Measurements from ENCODE around the gene PRSS53.
A peak's percentile ranks its signal among the peaks of the same experiment; 100 is the strongest.
"Not testable (repeated sequence)": the region's sequence is repeated elsewhere in the genome, so short reads cannot be mapped to it uniquely, and the experiment has no call there.

The PRSS53 gene

DNA sequence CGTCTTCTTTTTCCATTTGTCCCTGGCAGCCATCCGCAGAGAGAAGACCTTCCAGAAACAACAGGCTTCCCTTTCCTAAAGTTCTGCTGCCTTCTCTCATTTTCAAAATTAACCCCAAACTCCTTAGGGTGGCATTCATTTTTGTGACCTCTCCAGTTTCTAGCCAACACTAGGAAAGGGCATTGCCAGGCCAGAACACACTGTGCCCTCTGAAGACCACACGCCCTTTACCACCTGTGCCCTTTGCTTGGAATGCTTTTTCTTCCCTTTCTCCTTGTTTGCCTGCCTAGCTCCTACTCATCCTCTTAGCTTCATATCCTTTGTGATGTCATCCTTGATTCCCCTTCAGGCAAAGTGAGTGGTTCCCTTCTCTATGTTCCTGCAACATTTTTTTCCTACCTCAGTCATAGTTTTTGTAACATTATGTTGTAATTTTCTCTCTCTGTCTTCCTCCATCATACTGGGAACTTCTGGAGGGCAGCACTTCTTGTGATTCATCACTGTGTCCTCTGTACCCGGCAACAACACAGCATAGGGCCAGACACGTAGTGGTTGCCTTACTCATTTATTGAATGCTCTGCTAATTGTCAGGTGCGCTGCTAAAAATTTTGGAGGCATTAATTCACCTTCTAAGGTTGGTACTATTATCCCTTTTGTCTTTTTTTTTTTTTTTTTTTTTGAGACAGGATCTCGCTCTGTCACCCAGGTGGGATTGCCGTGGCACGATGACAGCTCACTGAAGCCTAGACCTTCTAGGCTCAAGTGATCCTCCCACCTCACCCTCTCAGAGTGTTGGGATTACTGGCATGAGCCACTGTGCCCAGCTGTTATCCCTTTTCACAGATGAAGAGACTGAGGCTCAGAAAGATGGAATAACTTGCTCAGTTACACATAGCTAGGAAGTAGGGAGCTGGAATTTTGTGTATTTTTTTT lies 29.7 kb upstream of the PRSS53 start:
- no peak for DNase-seq (ENCODE audit: low spot score)

DNA sequence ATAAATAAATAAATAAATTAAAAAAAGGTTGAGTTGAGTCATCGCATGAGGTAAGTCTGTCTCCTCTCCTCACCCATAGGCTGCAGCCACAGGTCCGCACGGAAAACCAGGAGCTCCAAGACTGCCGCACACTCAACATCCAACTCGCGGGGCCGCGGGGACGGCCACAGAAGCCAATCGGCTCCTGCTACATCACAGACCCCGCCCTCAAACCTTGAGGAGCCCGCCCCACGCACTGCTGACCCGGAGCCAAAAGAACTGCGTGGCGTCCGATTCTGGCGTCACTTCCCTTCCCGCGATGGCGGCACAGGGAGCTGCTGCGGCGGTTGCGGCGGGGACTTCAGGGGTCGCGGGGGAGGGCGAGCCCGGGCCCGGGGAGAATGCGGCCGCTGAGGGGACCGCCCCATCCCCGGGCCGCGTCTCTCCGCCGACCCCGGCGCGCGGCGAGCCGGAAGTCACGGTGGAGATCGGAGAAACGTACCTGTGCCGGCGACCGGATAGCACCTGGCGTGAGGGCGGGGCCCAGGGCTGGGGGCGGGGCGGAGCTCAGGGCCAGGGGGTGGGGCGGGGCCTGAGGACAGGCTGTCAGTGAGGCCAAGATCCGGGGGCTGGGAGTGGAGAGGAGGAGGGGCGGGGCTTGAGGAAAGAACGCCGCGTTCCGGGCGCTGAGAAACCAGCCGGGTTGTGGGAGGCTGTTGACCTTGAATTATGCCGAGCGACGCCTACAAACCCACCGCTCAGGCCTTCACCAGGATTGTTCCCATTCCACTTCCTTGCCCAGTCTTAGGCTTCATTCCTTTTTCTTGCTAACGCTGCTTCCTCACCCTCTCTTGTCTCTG lies 28.9 kb upstream of the PRSS53 start, which contains the start of gene KAT8:
TSS of gene KAT8 (plus strand) at position 281 of the 839 bp plus-strand sequence. CDS start at position 299, 18 bp downstream.
- peak; percentile 97 for DNase-seq (ENCODE audit: low spot score)

DNA sequence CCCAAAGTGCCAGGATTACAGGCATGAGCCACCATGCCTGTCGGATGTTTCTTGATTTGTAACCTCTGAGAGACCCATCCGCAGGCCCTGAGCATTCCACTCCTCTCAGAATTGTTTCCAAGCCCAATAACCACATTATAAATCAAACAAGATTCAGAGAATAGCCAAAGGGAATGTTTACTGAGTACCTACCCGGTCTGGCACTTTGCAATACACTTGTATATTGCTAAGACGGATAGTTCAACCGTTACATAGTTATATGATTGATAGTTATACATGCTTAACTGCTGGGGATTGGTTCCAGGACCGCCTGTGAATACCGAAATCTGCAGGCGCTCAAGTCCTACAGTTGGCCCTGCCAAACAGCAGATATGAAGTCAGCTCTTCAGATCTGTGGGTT lies 25.7 kb upstream of the PRSS53 start:
- no peak for DNase-seq (ENCODE audit: low spot score)

DNA sequence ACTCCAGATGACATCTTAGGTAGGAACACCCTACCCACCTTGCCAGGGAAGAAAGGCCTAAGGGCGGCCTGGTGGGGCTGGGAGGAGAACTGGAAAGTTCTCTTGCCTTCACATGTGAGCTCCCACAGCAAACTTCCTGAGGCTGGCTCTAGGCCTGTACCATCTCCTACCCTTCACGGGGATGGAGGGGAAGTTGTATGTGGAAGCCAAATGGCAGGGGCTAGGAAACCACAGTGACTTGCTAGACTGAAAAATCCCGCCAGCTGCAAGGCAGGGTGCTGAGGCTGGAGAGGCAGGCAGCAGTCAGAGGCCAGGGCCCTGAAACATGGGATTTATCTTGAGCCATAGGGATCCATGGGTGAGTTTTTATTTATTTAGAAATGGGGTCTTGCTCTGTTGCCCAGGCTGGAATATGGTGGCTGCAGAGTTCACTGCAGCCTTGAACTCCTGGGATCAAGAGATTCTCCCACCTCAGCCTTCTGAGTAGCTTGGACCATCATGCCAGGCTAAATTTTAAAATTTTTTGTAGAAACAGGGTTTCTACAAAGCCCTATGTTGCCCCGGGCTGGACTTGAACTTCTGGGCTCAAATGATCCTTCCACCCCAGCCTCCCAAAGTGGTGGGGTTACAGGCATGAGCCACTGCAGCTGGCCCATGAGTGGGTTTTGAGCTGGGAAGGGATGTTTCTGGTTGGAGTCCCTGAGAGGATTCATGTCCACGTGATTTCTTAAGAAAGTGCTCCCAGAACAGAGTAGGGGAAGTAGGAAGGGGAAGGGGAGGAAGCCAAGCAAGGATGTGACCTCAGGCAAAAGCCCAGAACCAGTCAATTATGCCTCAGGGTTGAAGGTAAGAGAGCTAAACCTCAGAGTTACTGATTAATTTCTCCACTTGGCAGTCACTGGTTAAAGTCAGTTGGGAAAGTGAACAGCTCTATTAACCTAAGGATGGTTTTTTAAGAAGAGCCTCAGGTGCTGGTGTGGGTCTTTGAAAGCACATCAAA lies 24.7 kb upstream of the PRSS53 start:
- no peak for DNase-seq (ENCODE audit: low spot score)

DNA sequence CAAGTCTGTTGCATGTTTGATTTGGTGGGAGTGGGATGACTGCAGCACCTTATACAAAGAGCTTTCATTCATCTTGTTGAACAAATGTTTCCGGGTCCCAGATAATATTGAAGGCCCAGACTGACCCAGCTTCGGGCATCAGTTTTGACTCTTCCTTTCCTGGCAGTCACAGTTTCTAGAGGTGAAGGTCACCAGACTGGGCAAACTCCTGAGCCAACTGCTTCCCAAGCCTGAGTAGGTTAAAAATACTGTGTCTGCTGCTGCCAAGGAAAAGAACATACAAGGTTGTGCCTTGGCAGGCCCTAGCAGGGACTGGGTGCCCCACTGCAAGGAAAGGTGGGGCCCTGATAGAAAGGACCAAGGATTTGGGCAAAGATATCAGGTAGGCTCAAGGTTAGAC lies 24.0 kb upstream of the PRSS53 start:
- DNase-seq (ENCODE audit: low spot score), result no peak

DNA sequence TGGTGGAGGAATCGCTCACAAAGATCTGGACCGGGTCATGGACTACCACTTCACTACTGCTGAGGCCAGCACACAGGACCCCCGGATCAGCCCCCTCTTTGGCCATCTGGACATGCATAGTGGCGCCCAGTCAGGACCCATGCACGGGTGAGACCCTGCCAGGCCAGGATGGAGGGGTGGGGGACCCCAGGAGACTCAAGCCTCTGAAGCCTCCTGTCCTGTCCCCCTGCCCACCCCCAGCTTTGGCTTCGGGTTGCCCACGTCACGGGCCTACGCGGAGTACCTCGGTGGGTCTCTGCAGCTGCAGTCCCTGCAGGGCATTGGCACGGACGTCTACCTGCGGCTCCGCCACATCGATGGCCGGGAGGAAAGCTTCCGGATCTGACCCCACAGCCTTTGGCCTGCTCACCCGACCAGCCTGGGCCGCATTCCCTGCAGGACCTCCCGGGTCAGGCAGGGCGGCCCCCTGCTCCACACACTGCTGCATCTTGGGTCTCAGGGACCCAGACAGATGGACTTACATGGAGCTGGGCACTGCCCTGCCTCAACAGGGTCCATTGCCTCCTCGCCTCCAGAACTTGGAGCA lies 23.2 kb upstream of the PRSS53 start:
- no peak for DNase-seq (ENCODE audit: low spot score)

GRCh38 chr16:31110106-31111034 lies 21.6 kb upstream of the PRSS53 start:
- no peak for DNase-seq (ENCODE audit: low spot score)

GRCh38 chr16:31109622-31110021 lies 20.9 kb upstream of the PRSS53 start:
- DNase-seq (ENCODE audit: low spot score), result no peak

DNA sequence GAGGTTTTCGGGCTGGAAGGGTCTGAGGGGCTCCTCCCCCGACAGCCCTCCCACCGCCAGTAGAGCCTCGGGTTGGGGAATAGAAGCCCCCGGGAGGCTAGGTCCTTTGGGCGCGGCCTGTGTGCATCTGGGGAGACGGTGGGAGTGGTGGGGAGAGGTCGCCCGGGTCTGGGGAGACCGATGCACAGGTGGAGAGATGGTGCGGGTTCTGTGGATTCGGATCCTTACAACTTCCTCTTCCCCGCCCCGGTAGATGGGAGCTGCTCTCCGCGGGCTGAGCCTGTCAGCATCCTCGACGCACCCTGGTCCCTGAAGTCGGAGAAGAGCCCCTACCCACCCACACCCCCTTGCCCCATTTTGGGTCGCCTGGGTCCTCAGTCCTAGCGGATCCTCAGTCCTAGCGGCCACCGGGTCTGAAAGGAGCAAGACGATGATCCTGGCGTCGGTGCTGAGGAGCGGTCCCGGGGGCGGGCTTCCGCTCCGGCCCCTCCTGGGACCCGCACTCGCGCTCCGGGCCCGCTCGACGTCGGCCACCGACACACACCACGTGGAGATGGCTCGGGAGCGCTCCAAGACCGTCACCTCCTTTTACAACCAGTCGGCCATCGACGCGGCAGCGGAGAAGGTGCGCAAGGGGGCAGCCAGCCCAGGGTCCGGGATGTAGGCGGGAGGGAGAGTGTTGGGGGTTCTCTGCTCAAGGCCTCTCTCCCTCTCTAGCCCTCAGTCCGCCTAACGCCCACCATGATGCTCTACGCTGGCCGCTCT lies 20.2 kb upstream of the PRSS53 start:
- DNase-seq (ENCODE audit: low spot score), result no peak

GRCh38 chr16:31108035-31108793 lies 19.5 kb upstream of the PRSS53 start, which contains the start of gene BCKDK:
TSS of gene BCKDK (plus strand) at chr16:31108386. CDS start at chr16:31109224, 838 bp downstream.
- peak; percentile 70 for DNase-seq (ENCODE audit: low spot score)

DNA sequence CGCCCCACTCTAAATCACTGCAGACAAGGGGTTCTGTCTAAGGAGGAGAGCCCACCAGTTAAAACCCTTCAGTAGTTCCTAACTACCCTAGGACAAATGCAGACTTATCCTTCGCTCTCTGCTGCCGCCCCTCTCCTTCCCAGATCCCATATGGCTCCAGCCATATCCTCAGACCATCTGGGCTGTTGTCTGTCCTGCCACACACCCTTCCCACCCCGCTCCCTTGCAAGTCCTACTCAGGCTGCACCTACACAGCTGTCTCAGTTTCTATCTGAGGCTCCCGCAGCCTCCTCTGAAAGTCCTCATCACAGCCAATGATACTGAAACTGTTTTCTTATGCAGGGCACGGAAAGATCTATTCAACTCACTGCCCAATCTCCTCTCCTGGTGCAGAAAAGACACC lies 18.7 kb upstream of the PRSS53 start:
- DNase-seq (ENCODE audit: low spot score), result no peak

DNA sequence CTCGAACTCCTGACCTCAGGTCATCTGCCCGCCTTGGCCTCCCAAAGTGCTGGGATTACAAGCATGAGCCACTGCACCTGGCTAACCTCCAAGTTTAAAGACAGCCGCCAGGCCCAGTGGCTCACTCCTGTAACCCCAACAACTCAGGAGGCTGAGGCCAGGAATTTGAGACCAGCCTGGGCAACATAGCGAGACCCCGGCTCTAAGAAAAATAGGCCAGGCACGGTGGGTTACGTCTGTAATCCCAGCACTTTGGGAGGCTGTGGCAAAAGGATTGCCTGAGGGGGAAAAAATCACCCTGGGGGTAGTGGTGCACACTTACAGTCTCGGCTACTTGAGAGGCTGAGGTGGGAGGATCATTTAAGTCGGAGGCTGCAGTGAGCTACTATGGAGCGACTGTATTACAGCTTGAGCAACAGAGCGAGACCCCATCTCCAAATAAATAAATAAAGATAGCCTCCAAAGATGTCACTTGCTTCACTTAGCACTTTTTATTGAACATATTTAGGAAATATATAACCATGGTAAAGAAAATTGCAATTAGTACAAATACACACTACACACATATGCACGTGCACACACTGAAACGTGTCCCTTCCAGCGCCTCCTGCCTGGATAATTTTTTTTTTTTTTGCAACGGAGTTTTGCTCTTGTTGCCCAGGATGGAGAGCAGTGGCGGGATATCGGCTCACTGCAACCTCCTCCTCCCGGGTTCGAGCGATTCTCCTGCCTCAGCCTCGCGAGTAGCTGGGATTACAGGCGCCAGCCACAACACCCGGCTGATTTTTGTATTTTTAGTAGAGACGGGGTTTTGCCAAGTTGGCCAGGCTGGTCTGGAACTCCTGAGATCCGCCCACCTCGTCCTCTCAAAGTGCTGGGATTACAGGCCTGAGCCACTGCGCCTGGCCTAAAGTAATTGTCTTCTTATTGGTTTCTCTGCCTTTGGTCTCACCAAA lies 18.0 kb upstream of the PRSS53 start:
- DNase-seq (ENCODE audit: low spot score), result no peak

DNA sequence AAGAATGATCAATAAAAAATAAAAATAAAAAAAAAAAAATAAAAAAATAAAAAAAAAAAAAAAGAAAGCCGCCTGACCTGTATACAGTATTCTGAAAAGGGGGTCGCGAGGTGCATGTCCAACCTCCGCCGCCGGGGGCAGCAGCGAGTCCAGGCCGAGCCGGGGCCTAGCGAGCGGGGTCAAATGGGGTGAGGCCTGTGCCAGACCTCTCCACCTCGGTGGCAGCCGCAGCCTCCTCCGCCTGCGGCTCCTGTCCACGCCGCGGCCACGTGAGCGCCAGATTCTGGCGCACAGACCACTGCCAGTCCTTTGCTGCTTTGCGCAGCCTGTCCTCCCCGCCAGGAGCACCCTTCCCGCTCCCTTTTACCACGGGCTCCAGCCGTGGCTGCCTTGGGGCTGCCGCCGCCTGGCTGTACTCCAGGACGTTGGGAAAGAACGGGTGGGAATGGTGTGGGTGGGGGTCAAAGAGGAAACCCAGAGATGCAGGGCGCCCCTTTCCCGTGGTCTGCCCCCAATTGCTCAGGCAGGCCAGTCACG lies 17.0 kb upstream of the PRSS53 start:
- peak; percentile 74 for DNase-seq (ENCODE audit: low spot score)

DNA sequence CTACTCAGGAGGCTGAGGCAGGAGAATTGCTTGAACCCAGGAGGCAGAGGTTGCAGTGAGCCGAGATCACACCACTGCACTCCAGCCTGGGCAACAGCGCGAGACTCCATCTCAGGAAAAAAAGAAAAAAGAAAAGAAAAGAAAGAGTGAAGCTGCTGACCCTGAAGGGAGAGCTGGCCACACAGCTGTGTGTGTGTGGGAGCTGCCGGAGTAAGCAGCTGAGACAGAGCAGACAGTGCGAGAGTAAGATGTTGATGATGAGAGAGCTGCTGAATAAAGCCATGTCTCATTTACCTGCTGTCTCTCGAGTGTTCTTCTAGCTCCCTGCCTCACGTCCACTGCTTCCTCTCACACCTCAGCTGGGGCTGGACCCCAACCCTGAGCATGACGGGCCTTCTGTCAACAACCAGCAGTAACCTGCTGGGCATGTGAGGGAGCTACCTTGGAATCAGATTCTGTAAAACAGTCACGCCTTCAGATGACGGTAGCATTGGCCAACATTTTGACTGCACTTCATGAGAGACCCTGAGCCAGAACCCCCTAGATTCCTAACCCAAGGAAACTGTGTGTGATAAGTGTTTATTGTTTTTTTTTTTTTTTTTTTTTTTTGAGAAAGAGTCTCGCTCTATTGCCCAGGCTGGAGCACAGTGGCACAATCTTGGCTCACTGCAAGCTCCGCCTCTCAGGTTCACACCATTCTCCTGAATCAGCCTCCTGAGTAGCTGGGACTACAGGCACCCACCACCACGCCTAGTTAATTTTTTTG lies 12.3 kb upstream of the PRSS53 start:
- not testable (repeated sequence) for DNase-seq (ENCODE audit: low spot score)

DNA sequence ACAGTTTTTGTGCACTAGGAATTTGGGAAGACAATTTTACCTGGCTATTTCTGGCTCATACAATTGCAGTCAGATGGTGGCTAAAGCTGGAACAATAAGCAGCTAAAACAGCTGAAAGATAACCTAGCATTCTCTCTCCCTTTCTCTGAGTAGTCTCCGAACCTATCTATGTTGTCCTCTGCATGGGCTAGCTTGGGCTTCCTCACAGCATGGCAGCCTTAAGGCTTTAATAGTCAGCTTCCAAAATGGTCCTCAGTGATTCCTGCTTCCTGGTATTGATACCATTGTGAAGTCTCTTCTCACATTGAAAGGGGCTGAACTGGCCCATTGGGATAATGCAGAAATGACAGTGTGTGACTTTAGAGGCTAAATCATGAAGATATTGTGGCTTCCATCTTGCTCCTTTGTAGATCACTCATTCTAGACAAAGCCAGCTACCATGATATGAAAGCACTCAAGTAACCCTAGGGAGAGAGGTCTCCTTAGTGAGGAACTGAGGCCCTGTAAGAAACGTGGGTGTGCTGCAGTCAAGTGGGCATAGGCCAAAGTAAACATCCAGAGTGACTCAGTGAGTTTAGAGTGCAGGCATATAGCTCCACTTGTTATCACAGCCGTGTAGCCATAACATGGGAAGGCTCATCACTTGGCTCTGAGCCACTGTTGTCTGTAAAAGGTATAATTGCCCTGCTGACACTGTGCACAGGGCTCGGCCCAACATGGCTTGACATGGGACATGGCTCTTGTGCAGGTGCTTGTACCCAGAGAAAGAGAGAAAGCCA lies 11.3 kb upstream of the PRSS53 start:
- DNase-seq (ENCODE audit: low spot score), result no peak
